Bronchial epithelial cell (primary cell): ENCODE data around the gene SPATA20. TPM values are rescaled to one million over a fixed set of nuclear protein-coding genes. Genes with fewer than 3 reads are reported as not detected.

Experiments
- DNase-seq: peaks from one replicate; pipeline ENCODE4 v3.0.0-alpha.2; 2010; ENCODE audit warnings: low read depth
- FAIRE-seq: peaks from 2 replicates; lab custom pipeline; 2011; peaks lifted over from hg19 to GRCh38; lab: Jason Lieb, UNC
- H3K27me3 ChIP-seq: 2 replicates; pipeline ENCODE4 v1.5.1; 2011; ENCODE audit warnings: low read length; ENCODE audit not compliant: control insufficient read depth, insufficient read depth
- H3K36me3 ChIP-seq: 2 replicates; pipeline ENCODE4 v1.5.1; 2011; ENCODE audit warnings: low read length; ENCODE audit not compliant: control insufficient read depth, insufficient read depth
- H3K4me3 ChIP-seq: 2 replicates; pipeline ENCODE4 v1.5.1; 2011; ENCODE audit warnings: mild to moderate bottlenecking, low read depth, low read length, control low read depth
- total RNA-seq: library from RNA; depleted of rRNA; stranded (reverse); fragments of >200 nt; gene quantifications from 2 replicates; pipeline ENCODE4 v1.2.1, GENCODE V29; 2014
- TF ChIP-seq, protein P1 (sequence below): IDR thresholded peaks from 2 replicates; pipeline ENCODE4 v1.5.1; 2011; ENCODE audit warnings: mild to moderate bottlenecking, moderate library complexity, low read length, control low read depth, inconsistent platforms; ENCODE audit not compliant: insufficient read depth, severe bottlenecking

The SPATA20 gene
- total RNA-seq, 1 donor from 2014 or later = 25.0 TPM

DNA sequence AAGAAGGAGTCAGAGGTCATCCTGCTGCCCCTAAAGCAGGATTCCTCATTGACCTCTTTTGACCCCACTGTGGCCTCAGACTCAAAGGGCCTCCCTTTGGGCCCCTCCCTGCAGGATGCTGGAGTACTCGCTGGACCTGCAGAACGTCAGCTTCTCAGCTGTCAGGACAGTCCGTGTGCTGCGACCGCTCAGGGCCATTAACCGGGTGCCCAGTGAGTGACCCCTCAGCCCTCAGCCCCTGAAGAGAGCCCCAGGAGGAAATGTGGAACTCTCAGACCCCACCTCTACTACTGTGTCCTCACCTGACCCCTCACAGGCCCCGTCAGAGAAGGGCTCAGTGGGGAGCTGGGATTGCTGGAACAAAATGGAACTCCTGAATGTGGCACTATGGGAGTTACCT, 22.6 kb downstream of the SPATA20 start:
- DNase-seq = no peak
- Histone ChIP-seq H3K36me3 (no peaks in the 10 kb centered on the region), H3K4me3 (no peak overlapping the region), H3K27me3 (peaks cover 13% of the 10 kb centered on the region)
- FAIRE-seq = no peak
- TF ChIP-seq, protein P1, sequence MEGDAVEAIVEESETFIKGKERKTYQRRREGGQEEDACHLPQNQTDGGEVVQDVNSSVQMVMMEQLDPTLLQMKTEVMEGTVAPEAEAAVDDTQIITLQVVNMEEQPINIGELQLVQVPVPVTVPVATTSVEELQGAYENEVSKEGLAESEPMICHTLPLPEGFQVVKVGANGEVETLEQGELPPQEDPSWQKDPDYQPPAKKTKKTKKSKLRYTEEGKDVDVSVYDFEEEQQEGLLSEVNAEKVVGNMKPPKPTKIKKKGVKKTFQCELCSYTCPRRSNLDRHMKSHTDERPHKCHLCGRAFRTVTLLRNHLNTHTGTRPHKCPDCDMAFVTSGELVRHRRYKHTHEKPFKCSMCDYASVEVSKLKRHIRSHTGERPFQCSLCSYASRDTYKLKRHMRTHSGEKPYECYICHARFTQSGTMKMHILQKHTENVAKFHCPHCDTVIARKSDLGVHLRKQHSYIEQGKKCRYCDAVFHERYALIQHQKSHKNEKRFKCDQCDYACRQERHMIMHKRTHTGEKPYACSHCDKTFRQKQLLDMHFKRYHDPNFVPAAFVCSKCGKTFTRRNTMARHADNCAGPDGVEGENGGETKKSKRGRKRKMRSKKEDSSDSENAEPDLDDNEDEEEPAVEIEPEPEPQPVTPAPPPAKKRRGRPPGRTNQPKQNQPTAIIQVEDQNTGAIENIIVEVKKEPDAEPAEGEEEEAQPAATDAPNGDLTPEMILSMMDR = no peak

DNA sequence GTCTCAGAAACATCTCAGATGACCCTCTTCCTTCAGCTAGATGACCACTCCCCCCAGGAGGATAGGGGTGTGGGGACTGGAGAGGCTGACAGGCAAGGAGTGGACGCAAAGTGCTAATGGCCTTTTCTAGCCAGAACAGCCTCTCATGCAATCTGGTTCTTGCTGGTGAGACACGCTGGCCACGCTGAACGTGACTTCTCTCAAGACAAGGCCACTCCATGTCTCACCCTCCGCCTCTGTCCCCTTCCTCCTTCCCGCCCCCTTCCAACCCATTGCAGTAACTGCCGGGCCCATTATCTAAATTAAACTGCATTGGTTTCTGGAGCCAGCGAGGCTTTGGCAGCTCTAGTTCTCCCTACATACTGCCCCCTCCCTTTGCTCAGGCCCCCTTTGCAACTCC, 23.1 kb downstream of the SPATA20 start:
- TF ChIP-seq, protein P1 = no peak
- no peak overlapping the region for H3K4me3 ChIP-seq
- no peak for FAIRE-seq
- H3K36me3 ChIP-seq = no peaks in the 10 kb centered on the region
- H3K27me3 ChIP-seq = peaks cover 11% of the 10 kb centered on the region
- no peak for DNase-seq

DNA sequence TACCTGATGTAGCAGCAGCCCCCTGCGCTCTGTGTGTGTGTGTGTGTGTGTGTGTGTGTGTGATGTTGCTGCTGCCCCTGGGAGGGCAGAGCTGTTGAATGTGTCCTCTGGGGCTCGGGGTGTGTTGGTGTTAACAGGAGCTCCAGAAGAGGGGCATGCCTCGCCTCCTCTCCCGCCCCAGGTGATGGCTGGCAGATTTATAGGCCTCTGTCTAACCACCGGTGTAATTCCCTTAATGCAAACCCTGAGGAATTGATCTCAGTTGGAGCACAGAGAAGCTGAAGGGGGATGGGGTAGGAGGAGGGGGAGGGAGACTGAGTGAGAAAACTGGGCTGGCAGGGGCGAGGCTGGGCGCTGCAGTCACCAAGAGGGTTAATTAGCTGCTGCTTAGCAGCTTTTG, 23.6 kb downstream of the SPATA20 start:
- no peak for FAIRE-seq
- TF ChIP-seq, protein P1 = no peak
- no peaks in the 10 kb centered on the region for H3K36me3 ChIP-seq
- no peak overlapping the region for H3K4me3 ChIP-seq
- H3K27me3 ChIP-seq = peaks cover 9% of the 10 kb centered on the region
- no peak for DNase-seq

DNA sequence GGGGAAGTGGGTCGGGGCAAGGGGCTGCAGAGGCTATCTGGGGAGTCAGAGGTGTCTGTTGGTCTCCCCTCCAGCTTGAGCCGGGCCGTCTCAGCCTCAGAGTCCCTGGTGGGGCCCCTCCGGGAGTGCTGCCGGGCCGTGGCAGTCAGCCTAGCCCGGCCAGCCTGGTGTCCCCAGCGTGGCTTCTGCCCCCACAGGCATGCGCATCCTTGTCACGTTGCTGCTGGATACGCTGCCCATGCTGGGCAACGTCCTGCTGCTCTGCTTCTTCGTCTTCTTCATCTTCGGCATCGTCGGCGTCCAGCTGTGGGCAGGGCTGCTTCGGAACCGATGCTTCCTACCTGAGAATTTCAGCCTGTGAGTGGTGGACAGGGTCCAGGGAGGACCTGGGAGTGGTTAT, 24.7 kb downstream of the SPATA20 start:
- FAIRE-seq (no peak), DNase-seq (no peak)
- Histone ChIP-seq H3K36me3 (no peaks in the 10 kb centered on the region), H3K4me3 (no peak overlapping the region), H3K27me3 (peaks cover 2% of the 10 kb centered on the region)
- TF ChIP-seq, protein P1 = no peak

DNA sequence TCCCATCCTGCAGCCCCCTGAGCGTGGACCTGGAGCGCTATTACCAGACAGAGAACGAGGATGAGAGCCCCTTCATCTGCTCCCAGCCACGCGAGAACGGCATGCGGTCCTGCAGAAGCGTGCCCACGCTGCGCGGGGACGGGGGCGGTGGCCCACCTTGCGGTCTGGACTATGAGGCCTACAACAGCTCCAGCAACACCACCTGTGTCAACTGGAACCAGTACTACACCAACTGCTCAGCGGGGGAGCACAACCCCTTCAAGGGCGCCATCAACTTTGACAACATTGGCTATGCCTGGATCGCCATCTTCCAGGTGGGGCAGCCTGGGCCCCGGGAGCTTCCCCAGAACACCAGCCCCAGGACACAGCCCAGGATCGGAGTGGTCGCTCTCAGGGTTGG, 25.6 kb downstream of the SPATA20 start:
- Histone ChIP-seq H3K36me3 (no peaks in the 10 kb centered on the region), H3K4me3 (no peak overlapping the region), H3K27me3 (no peaks in the 10 kb centered on the region)
- FAIRE-seq = no peak
- TF ChIP-seq, protein P1 = no peak
- DNase-seq = no peak

DNA sequence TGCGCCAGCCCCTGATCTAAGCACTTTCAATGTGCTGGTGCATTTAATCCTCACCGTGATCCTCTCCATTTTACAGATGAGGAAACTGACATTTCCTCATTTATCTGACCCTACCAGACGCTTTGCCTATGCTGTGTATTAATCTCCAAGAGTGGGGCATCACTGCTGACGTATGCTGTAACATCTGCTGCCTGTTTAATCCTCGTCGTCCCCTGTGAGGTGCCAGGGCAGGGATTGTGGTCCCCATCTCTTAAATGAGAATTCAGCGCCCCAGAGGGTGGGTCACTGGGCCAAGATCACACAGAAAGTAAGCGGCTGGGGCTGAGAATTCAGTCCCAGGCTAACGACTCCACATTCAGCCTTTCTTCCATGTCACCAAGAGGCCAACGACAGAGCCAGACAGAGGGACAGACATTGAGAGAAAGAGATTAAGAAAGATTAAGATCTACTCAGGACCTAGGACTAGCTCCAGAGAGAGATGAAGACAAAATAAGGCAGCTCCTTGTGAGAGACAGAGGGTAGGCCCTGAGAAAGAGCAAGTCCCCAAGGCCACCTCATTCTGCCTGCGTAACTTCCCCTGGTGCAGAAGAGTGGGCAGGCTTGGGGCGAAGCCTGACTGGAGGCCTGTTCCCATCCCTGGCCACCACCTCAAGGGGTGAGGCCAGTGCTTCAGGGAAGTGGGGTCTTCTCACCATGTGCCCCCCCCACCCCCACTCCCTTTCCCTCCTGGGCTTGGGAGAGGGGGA, 27.1 kb downstream of the SPATA20 start:
- Histone ChIP-seq H3K27me3 (no peaks in the 10 kb centered on the region), H3K36me3 (no peaks in the 10 kb centered on the region), H3K4me3 (no peak overlapping the region)
- no peak for DNase-seq
- TF ChIP-seq, protein P1 = no peak
- no peak for FAIRE-seq
